ENCODE results near the gene CCDC27. TPM values are rescaled to one million over a fixed set of nuclear protein-coding genes. Genes with fewer than 3 reads are reported as not detected.

CCDC27 gene
- total and polyA plus RNA-seq, 4 donors: not detected

DNA sequence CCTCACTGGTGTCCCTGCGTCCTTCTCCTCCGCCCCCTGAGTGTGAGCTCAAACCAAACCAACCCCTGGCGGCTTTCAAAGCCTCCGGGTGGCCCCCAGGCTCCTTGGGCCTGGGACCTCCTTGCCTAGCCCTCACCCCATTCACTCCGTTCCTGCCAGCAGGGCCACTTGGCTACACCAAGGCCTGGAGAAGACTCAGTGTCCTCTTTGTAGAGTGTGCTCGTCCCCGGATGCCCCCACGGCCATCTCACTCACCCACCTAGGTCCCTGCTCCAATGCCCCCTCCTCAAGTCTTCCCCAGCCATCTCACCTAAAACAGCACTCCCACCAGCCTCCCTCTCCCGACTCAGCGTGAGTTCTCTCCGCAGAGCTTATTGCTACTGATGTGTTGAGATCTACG is 7.2 kb upstream of the CCDC27 start:
- WGBS: 97% methylated on average over 12 of the region's 12 CpGs
- Histone ChIP-seq H3K4me3 (ENCODE audit: low read depth in 1 of 3, low read length in 3 of 3) (no peak overlapping the region), H3K27me3 (ENCODE audit: control insufficient read depth in 4 of 4, insufficient read depth in 4 of 4, low read length in 3 of 4) (no peaks in the 10 kb centered on the region), H3K9ac (ENCODE audit: low read depth in 1 of 2, low read length in 2 of 2) (no peak overlapping the region), H3K4me1 (ENCODE audit: control insufficient read depth in 4 of 4, insufficient read depth in 4 of 4, low read length in 3 of 4) (peaks cover 8 to 35% (median 16%) of the 10 kb centered on the region in 4 donors), H3K27ac (ENCODE audit: low read depth in 1 of 2, low read length in 2 of 2) (no peak overlapping the region), H3K9me3 (ENCODE audit: control insufficient read depth in 4 of 4, low read length in 3 of 4) (no peaks in the 10 kb centered on the region), H3K36me3 (ENCODE audit: control insufficient read depth in 4 of 4, insufficient read depth in 3 of 4, low read depth in 1 of 4, low read length in 3 of 4) (peaks cover 0 to 13% (median 4%) of the 10 kb centered on the region in 4 donors)
- no peak for DNase-seq (ENCODE audit: low spot score)
- no peak for TF ChIP-seq FOXA1 (IDR thresholded peaks at IDR 0.05)
- no peak for TF ChIP-seq YY1 (IDR thresholded peaks at IDR 0.05)
- TF ChIP-seq RXRA (IDR thresholded peaks at IDR 0.05): no peak
- TF ChIP-seq, protein P1, sequence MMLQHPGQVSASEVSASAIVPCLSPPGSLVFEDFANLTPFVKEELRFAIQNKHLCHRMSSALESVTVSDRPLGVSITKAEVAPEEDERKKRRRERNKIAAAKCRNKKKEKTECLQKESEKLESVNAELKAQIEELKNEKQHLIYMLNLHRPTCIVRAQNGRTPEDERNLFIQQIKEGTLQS (IDR thresholded peaks at IDR 0.05): no peak
- TF ChIP-seq, protein P2, sequence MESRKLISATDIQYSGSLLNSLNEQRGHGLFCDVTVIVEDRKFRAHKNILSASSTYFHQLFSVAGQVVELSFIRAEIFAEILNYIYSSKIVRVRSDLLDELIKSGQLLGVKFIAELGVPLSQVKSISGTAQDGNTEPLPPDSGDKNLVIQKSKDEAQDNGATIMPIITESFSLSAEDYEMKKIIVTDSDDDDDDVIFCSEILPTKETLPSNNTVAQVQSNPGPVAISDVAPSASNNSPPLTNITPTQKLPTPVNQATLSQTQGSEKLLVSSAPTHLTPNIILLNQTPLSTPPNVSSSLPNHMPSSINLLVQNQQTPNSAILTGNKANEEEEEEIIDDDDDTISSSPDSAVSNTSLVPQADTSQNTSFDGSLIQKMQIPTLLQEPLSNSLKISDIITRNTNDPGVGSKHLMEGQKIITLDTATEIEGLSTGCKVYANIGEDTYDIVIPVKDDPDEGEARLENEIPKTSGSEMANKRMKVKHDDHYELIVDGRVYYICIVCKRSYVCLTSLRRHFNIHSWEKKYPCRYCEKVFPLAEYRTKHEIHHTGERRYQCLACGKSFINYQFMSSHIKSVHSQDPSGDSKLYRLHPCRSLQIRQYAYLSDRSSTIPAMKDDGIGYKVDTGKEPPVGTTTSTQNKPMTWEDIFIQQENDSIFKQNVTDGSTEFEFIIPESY (IDR thresholded peaks at IDR 0.05): no peak
- TF ChIP-seq GABPA (IDR thresholded peaks at IDR 0.05 in 1 of 2, conservative IDR thresholded peaks at IDR 0.05 in 1 of 2): no peak
- TF ChIP-seq HNF4A (conservative IDR thresholded peaks at IDR 0.05): no peak

DNA sequence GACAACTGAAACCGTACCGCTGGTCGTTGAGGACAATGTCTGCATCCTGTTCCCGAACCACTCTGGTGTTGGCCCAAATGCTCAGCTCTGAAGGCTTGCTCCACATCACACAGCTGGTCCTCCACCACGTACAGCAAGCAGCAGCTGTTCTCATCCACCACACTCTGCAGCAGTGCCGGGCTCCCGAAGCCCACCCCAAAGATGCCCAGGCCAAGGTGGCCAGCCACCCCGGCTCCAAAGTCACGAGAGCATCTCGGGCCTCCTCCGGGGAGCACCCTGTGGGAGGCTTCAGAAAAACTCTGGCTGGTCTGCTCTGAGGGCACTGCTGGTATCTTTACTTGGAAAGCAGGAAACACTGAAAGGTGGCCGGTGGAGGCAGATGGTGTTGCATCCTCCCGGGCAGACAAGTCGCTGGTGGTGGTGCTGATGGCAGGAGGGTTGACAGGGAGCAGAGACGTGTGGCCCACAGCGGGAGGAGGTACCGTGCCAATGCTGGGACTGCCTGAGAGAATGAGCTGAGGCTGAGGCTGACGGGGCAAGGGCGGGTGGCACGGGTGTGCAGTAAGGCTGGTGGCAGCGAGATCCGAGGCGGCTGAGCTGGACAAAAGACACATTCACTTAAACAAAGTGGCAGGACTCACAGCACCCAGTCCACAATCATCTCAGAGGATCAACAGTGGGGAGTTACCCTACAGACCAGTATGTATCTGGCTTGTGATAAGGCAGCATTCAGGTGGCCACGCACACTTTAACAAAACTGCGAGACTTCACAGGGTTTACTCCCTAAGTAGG is 6.5 kb upstream of the CCDC27 start:
- no peak overlapping the region for H3K27ac ChIP-seq (ENCODE audit: low read depth in 1 of 2, low read length in 2 of 2)
- TF ChIP-seq, protein P2 (IDR thresholded peaks at IDR 0.05): no peak
- TF ChIP-seq, protein P3, sequence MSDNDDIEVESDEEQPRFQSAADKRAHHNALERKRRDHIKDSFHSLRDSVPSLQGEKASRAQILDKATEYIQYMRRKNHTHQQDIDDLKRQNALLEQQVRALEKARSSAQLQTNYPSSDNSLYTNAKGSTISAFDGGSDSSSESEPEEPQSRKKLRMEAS (IDR thresholded peaks at IDR 0.05): no peak
- TF ChIP-seq YY1 (IDR thresholded peaks at IDR 0.05) (no peak), NR2F2 (IDR thresholded peaks at IDR 0.05) (no peak), RAD21 (IDR thresholded peaks at IDR 0.05) (no peak), RXRA (IDR thresholded peaks at IDR 0.05) (no peak), JUND (IDR thresholded peaks at IDR 0.05) (no peak), HNF4A (conservative IDR thresholded peaks at IDR 0.05) (no peak), REST (IDR thresholded peaks at IDR 0.05) (no peak), TAF1 (conservative IDR thresholded peaks at IDR 0.05) (no peak)
- TF ChIP-seq, protein P1 (IDR thresholded peaks at IDR 0.05): no peak
- TF ChIP-seq, protein P4, sequence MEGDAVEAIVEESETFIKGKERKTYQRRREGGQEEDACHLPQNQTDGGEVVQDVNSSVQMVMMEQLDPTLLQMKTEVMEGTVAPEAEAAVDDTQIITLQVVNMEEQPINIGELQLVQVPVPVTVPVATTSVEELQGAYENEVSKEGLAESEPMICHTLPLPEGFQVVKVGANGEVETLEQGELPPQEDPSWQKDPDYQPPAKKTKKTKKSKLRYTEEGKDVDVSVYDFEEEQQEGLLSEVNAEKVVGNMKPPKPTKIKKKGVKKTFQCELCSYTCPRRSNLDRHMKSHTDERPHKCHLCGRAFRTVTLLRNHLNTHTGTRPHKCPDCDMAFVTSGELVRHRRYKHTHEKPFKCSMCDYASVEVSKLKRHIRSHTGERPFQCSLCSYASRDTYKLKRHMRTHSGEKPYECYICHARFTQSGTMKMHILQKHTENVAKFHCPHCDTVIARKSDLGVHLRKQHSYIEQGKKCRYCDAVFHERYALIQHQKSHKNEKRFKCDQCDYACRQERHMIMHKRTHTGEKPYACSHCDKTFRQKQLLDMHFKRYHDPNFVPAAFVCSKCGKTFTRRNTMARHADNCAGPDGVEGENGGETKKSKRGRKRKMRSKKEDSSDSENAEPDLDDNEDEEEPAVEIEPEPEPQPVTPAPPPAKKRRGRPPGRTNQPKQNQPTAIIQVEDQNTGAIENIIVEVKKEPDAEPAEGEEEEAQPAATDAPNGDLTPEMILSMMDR (IDR thresholded peaks at IDR 0.05; ENCODE audit: low read depth, low read length, missing input control): no peak
- DNase-seq (ENCODE audit: low spot score): no peak
- H3K4me1 ChIP-seq (ENCODE audit: control insufficient read depth in 4 of 4, insufficient read depth in 4 of 4, low read length in 3 of 4): peaks cover 6 to 30% (median 14%) of the 10 kb centered on the region in 4 donors
- no peak overlapping the region for H3K4me3 ChIP-seq (ENCODE audit: low read depth in 1 of 3, low read length in 3 of 3)
- H3K27me3 ChIP-seq (ENCODE audit: control insufficient read depth in 4 of 4, insufficient read depth in 4 of 4, low read length in 3 of 4): no peaks in the 10 kb centered on the region
- H3K9ac ChIP-seq (ENCODE audit: low read depth in 1 of 2, low read length in 2 of 2): no peak overlapping the region
- peaks cover 0 to 13% (median 4%) of the 10 kb centered on the region in 4 donors for H3K36me3 ChIP-seq (ENCODE audit: control insufficient read depth in 4 of 4, insufficient read depth in 3 of 4, low read depth in 1 of 4, low read length in 3 of 4)
- 92% methylated on average over 25 of the region's 25 CpGs for WGBS
- H3K9me3 ChIP-seq (ENCODE audit: control insufficient read depth in 4 of 4, low read length in 3 of 4): no peaks in the 10 kb centered on the region

Data from liver (tissue), 9 donors.